Astrocyte (in vitro differentiated cells and primary cell): ENCODE data around the gene CCN5. TPM values are rescaled to one million over a fixed set of nuclear protein-coding genes. Genes with fewer than 3 reads are reported as not detected.

Experiments
- DNase-seq: peaks from one replicate; pipeline ENCODE4 v3.0.0-alpha.2; 2010; ENCODE audit warnings: low read depth
- FAIRE-seq: peaks from 2 replicates; lab custom pipeline; 2011; peaks lifted over from hg19 to GRCh38; lab: Jason Lieb, UNC
- H2AFZ ChIP-seq: 2 replicates; pipeline ENCODE4 v1.6.0; 2012; ENCODE audit warnings: low read depth, low read length, inconsistent platforms
- H3K27ac ChIP-seq: 2 replicates; pipeline ENCODE4 v1.5.1; 2011; ENCODE audit warnings: low read depth, low read length, inconsistent platforms
- H3K27me3 ChIP-seq: 2 replicates; pipeline ENCODE4 v1.6.0; 2011; ENCODE audit warnings: low read length, inconsistent platforms; ENCODE audit not compliant: insufficient read depth
- H3K36me3 ChIP-seq: 2 replicates; pipeline ENCODE4 v1.5.1; 2011; ENCODE audit warnings: low read length, inconsistent platforms; ENCODE audit not compliant: insufficient read depth
- H3K4me1 ChIP-seq: 2 replicates; pipeline ENCODE4 v1.5.1; 2011; ENCODE audit warnings: low read length, inconsistent platforms; ENCODE audit not compliant: insufficient read depth
- H3K4me2 ChIP-seq: 2 replicates; pipeline ENCODE4 v1.6.0; 2012; ENCODE audit warnings: low read length, inconsistent platforms
- H3K4me3 ChIP-seq: 2 replicates; pipeline ENCODE4 v1.5.1; 2011; ENCODE audit warnings: low read depth, mild to moderate bottlenecking, low read length, inconsistent platforms; ENCODE audit not compliant: insufficient read depth
- H3K79me2 ChIP-seq: 2 replicates; pipeline ENCODE4 v1.6.0; 2012; ENCODE audit warnings: mild to moderate bottlenecking, low read length, inconsistent platforms; ENCODE audit not compliant: insufficient read depth
- H3K9ac ChIP-seq: 2 replicates; pipeline ENCODE4 v1.6.0; 2012; ENCODE audit warnings: mild to moderate bottlenecking, low read length, inconsistent platforms
- H3K9me3 ChIP-seq: 2 replicates; pipeline ENCODE4 v1.5.1; 2012; ENCODE audit warnings: low read depth, mild to moderate bottlenecking, low read length, inconsistent platforms; ENCODE audit not compliant: insufficient read depth
- H4K20me1 ChIP-seq: 2 replicates; pipeline ENCODE4 v1.6.0; 2012; ENCODE audit warnings: low read length, inconsistent platforms; ENCODE audit not compliant: insufficient read depth
- H3K27ac Mint-ChIP-seq: one replicate; pipeline ENCODE4 v1.8.0; 2021; ENCODE audit warnings: mild to moderate bottlenecking, mixed read lengths; ENCODE audit not compliant: unreplicated experiment
- H3K27me3 Mint-ChIP-seq: one replicate; pipeline ENCODE4 v1.8.0; 2021; ENCODE audit warnings: low read depth, mixed read lengths; ENCODE audit not compliant: unreplicated experiment
- H3K36me3 Mint-ChIP-seq: one replicate; pipeline ENCODE4 v1.8.0; 2021; ENCODE audit warnings: low read depth, mixed read lengths; ENCODE audit not compliant: unreplicated experiment
- H3K4me1 Mint-ChIP-seq: one replicate; pipeline ENCODE4 v1.8.0; 2021; ENCODE audit warnings: low read depth, mixed read lengths; ENCODE audit not compliant: unreplicated experiment
- H3K4me3 Mint-ChIP-seq: one replicate; pipeline ENCODE4 v1.8.0; 2021; ENCODE audit warnings: mild to moderate bottlenecking, moderate library complexity, mixed read lengths; ENCODE audit not compliant: unreplicated experiment
- H3K9me3 Mint-ChIP-seq: one replicate; pipeline ENCODE4 v1.8.0; 2021; ENCODE audit warnings: mild to moderate bottlenecking, mixed read lengths; ENCODE audit not compliant: unreplicated experiment
- CTCF ChIP-seq: IDR thresholded peaks from 2 replicates; pipeline ENCODE4 v1.5.1; 2011; ENCODE audit warnings: low read depth, mild to moderate bottlenecking, inconsistent platforms, low read length, moderate library complexity; ENCODE audit not compliant: insufficient read depth
- EZH2 ChIP-seq: IDR thresholded peaks from 2 replicates; pipeline ENCODE4 v1.6.1; 2012; ENCODE audit warnings: mild to moderate bottlenecking, low read length, inconsistent platforms; ENCODE audit not compliant: insufficient read depth
- total RNA-seq: library from RNA; stranded (reverse); gene quantifications from 2 replicates; pipeline ENCODE4 v1.2.1, GENCODE V29; 2021

The CCN5 gene
- total RNA-seq, 1 donor from 2014 or later = not detected

DNA sequence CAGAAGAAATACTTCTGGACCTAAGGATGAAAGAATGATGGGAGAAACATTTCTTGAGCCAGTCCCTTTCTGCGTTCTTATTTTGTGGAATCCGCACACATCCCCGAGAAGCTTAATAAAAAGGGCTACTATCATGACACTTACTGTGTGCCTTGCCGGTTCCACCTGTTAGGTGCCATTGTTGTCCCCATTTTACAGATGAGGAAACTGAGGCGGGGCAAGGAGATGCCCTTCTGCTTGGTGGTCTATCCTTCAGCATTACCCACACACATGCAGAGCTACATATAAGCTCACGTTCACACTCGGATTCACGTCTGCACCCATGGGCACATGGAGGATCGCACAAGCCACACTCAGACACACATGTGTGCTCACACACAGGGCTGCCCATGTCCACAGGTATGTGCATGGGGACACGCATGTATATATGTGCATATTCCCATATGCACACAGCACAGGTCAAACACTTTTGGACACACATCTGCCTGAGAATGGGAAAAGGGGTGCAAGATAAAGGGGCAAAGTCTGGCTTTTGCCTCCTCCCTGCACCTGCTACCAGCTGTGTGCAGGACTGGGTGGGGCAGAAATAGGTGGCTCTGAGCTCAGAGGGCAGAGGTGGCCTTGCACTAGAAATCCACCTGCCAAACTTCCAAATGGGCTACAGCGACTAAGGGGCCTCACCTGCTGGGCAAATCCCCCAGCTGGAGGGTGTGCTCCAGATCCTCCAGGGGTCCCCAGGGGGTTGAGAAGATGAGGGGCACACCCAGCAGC, 33.2 kb upstream of the CCN5 start:
- Histone ChIP-seq H3K36me3 (no peaks in the 10 kb centered on the region), H3K4me1 (no peaks in the 10 kb centered on the region), H2AFZ (no peak overlapping the region), H3K27ac (no peak overlapping the region), H3K4me3 (no peak overlapping the region), H3K9me3 (peaks cover 1% of the 10 kb centered on the region), H3K4me2 (no peak overlapping the region), H4K20me1 (no peaks in the 10 kb centered on the region), H3K9ac (no peak overlapping the region), H3K79me2 (no peaks in the 10 kb centered on the region), H3K27me3 (peaks cover 7% of the 10 kb centered on the region)
- H3K4me1 Mint-ChIP-seq = peaks cover 17% of the 10 kb centered on the region
- H3K9me3 Mint-ChIP-seq = no peaks in the 10 kb centered on the region
- H3K27me3 Mint-ChIP-seq = no peaks in the 10 kb centered on the region
- DNase-seq (no peak), FAIRE-seq (no peak)
- H3K36me3 Mint-ChIP-seq = no peaks in the 10 kb centered on the region
- no peak overlapping the region for H3K27ac Mint-ChIP-seq
- H3K4me3 Mint-ChIP-seq = no peak overlapping the region
- TF ChIP-seq EZH2 (no peak), CTCF (no peak)

- Histone ChIP-seq H3K27me3 (peaks cover 14% of the 10 kb centered on the region), H3K79me2 (no peaks in the 10 kb centered on the region), H3K4me3 (no peak overlapping the region), H3K4me1 (no peaks in the 10 kb centered on the region), H3K27ac (no peak overlapping the region), H3K9me3 (peaks cover 5% of the 10 kb centered on the region), H4K20me1 (no peaks in the 10 kb centered on the region), H2AFZ (no peak overlapping the region), H3K9ac (no peak overlapping the region), H3K36me3 (no peaks in the 10 kb centered on the region), H3K4me2 (no peak overlapping the region)
- TF ChIP-seq EZH2 = no peak
- TF ChIP-seq CTCF = peak; percentile 61
- H3K9me3 Mint-ChIP-seq = no peaks in the 10 kb centered on the region
- no peak overlapping the region for H3K27ac Mint-ChIP-seq
- no peaks in the 10 kb centered on the region for H3K27me3 Mint-ChIP-seq
- DNase-seq (no peak), FAIRE-seq (no peak)
- H3K4me3 Mint-ChIP-seq = no peak overlapping the region
- H3K36me3 Mint-ChIP-seq = no peaks in the 10 kb centered on the region
- H3K4me1 Mint-ChIP-seq = peaks cover 13% of the 10 kb centered on the region
Observed at GRCh38 chr20:44683263-44684046, 31.7 kb upstream of the CCN5 start.
